Gastrocnemius medialis (tissue), 4 donors: ENCODE data around the gene TPSG1. TPM values are rescaled to one million over a fixed set of nuclear protein-coding genes. Genes with fewer than 3 reads are reported as not detected.

Source experiments
- ATAC-seq, 2 donors: fragments of 150-250 bp; one replicate each; pipeline ENCODE4 v1.9.1; 2016
- DNase-seq, 2 donors: peaks; one replicate each; pipeline ENCODE4 v3.0.0-alpha.2; 2019
- H3K27ac ChIP-seq, 4 donors: fragments of 200-600 bp; sonication (generic); 1 replicate in 1 of 4; 2 replicates in 3 of 4; pipeline ENCODE4 v1.5.1; 2016 to 2018; ENCODE audit warnings: mild to moderate bottlenecking in 2 of 4, moderate library complexity in 1 of 4
- H3K27me3 ChIP-seq, 3 donors: fragments of 200-600 bp; sonication (generic) in 2 of 3; 1 replicate in 1 of 3; 2 replicates in 2 of 3; pipeline versions ENCODE4 v1.5.1 to v1.6.0; 2016 to 2019; ENCODE audit warnings: mild to moderate bottlenecking in 1 of 3, moderate library complexity in 1 of 3
- H3K36me3 ChIP-seq, 2 donors: fragments of 200-600 bp; sonication (generic) in 1 of 2; one replicate each; pipeline ENCODE4 v1.5.1; 2017 to 2018
- H3K4me1 ChIP-seq, 2 donors: fragments of 200-600 bp; sonication (generic) in 1 of 2; one replicate each; pipeline ENCODE4 v1.5.1; 2016 to 2017; ENCODE audit warnings: mild to moderate bottlenecking in 2 of 2
- H3K4me3 ChIP-seq, 4 donors: fragments of 200-600 bp; sonication (generic) in 3 of 4; 1 replicate in 1 of 4; 2 replicates in 3 of 4; pipeline ENCODE4 v1.5.1; 2016 to 2019; ENCODE audit warnings: mild to moderate bottlenecking in 2 of 4
- H3K9me3 ChIP-seq, 3 donors: fragments of 200-600 bp; sonication (generic) in 2 of 3; 1 replicate in 1 of 3; 2 replicates in 2 of 3; pipeline ENCODE4 v1.5.1; 2016 to 2019
- CTCF ChIP-seq, 5 experiments: fragments of 450-650 bp in 3 of 5; fragments of 200-600 bp in 2 of 5; sonication (generic) in 2 of 5; IDR thresholded peaks in 4 of 5; conservative IDR thresholded peaks in 1 of 5; 1 replicate in 4 of 5; 2 replicates in 1 of 5; pipeline ENCODE4 v1.5.1; 2016 to 2019; ENCODE audit warnings: antibody characterized with exemption in 5 of 5, mild to moderate bottlenecking in 3 of 5, moderate library complexity in 3 of 5
- POLR2A ChIP-seq, 2 donors: fragments of 450-650 bp; IDR thresholded peaks; one replicate each; pipeline ENCODE4 v1.6.1; 2017; ENCODE audit warnings: antibody characterized with exemption in 2 of 2, mild to moderate bottlenecking in 2 of 2, moderate library complexity in 2 of 2
- in situ Hi-C, 4 donors: fragments of 200-750 bp; cut with MboI; loops; one replicate each; pipeline versions ENCODE4 v1.15.0 to v1.8.0; 2017; ENCODE audit warnings: low sequenced_read_pairs in 4 of 4
- intact Hi-C: fragments of 100-400 bp; cut with DNase I; formaldehyde crosslinking; loops from one replicate; pipeline ENCODE4 v1.15.1; 2023; ENCODE audit warnings: low total_unique reads
- total RNA-seq, 4 donors: library from RNA; depleted of rRNA; stranded (reverse); fragments of >200 nt; gene quantifications; one replicate each; pipeline versions ENCODE4 v1.1.0 to v1.2.3, GENCODE V29; 2016

The TPSG1 gene
- total RNA-seq, 4 donors from 2014 or later, result 0.29 TPM; not detected in 3

GRCh38 chr16:1221628-1222552 lies 3.2 kb downstream of the TPSG1 start:
- Histone ChIP-seq H3K9me3 (no peaks in the 10 kb centered on the region), H3K27ac (no peak overlapping the region), H3K36me3 (no peaks in the 10 kb centered on the region), H3K4me3 (no peak overlapping the region), H3K4me1 (no peaks in the 10 kb centered on the region), H3K27me3 (peaks cover 0 to 5% (median 0%) of the 10 kb centered on the region in 3 donors)
- in situ Hi-C loops, result no loop called here
- TF ChIP-seq CTCF (IDR thresholded peaks at IDR 0.05 in 4 of 5, conservative IDR thresholded peaks at IDR 0.05 in 1 of 5) (no peak), POLR2A (IDR thresholded peaks at IDR 0.05) (no peak)
- intact Hi-C loops, result no loop called here
- no peak for DNase-seq
- ATAC-seq, result no peak

GRCh38 chr16:1220841-1221627 lies 4.0 kb downstream of the TPSG1 start:
- Histone ChIP-seq H3K9me3 (no peaks in the 10 kb centered on the region), H3K4me3 (no peak overlapping the region), H3K36me3 (no peaks in the 10 kb centered on the region), H3K4me1 (no peaks in the 10 kb centered on the region), H3K27me3 (peaks cover 0 to 5% (median 0%) of the 10 kb centered on the region in 3 donors), H3K27ac (no peak overlapping the region)
- ATAC-seq (no peak), DNase-seq (no peak)
- no peak for TF ChIP-seq CTCF (IDR thresholded peaks at IDR 0.05 in 4 of 5, conservative IDR thresholded peaks at IDR 0.05 in 1 of 5)
- no peak for TF ChIP-seq POLR2A (IDR thresholded peaks at IDR 0.05)
- intact Hi-C loops (no loop called here), in situ Hi-C loops (no loop called here)

GRCh38 chr16:1220098-1220728 lies 4.9 kb downstream of the TPSG1 start:
- H3K4me3 ChIP-seq, result no peak overlapping the region
- ATAC-seq (no peak), DNase-seq (no peak)
- in situ Hi-C loops, result no loop called here
- no peak for TF ChIP-seq CTCF (IDR thresholded peaks at IDR 0.05 in 4 of 5, conservative IDR thresholded peaks at IDR 0.05 in 1 of 5)
- no peak for TF ChIP-seq POLR2A (IDR thresholded peaks at IDR 0.05)
- H3K27me3 ChIP-seq, result peaks cover 0 to 5% (median 0%) of the 10 kb centered on the region in 3 donors
- no peaks in the 10 kb centered on the region for H3K36me3 ChIP-seq
- intact Hi-C loops, result no loop called here
- H3K9me3 ChIP-seq, result no peaks in the 10 kb centered on the region
- H3K27ac ChIP-seq, result no peak overlapping the region
- H3K4me1 ChIP-seq, result no peaks in the 10 kb centered on the region

- no peak overlapping the region for H3K27ac ChIP-seq
- in situ Hi-C loops, result no loop called here
- ATAC-seq, result no peak
- no peaks in the 10 kb centered on the region for H3K36me3 ChIP-seq
- no peaks in the 10 kb centered on the region for H3K9me3 ChIP-seq
- TF ChIP-seq POLR2A (IDR thresholded peaks at IDR 0.05), result no peak
- TF ChIP-seq CTCF (IDR thresholded peaks at IDR 0.05 in 4 of 5, conservative IDR thresholded peaks at IDR 0.05 in 1 of 5), result no peak
- intact Hi-C loops, result no loop called here
- peaks cover 0 to 5% (median 0%) of the 10 kb centered on the region in 3 donors for H3K27me3 ChIP-seq
- no peaks in the 10 kb centered on the region for H3K4me1 ChIP-seq
- DNase-seq, result no peak
- H3K4me3 ChIP-seq, result no peak overlapping the region
These were observed 6.0 kb downstream of the TPSG1 start for GRCh38 chr16:1218930-1219611.
